Gastrocnemius medialis (tissue), 4 donors: ENCODE data around the gene RRAS2. TPM values are rescaled to one million over a fixed set of nuclear protein-coding genes. Genes with fewer than 3 reads are reported as not detected.

ENCODE experiments used
- ATAC-seq, 2 donors: fragments of 150-250 bp; one replicate each; pipeline ENCODE4 v1.9.1; 2016
- DNase-seq, 2 donors: peaks; one replicate each; pipeline ENCODE4 v3.0.0-alpha.2; 2019
- H3K27ac ChIP-seq, 4 donors: fragments of 200-600 bp; sonication (generic); 1 replicate in 1 of 4; 2 replicates in 3 of 4; pipeline ENCODE4 v1.5.1; 2016 to 2018; ENCODE audit warnings: mild to moderate bottlenecking in 2 of 4, moderate library complexity in 1 of 4
- H3K27me3 ChIP-seq, 3 donors: fragments of 200-600 bp; sonication (generic) in 2 of 3; 1 replicate in 1 of 3; 2 replicates in 2 of 3; pipeline versions ENCODE4 v1.5.1 to v1.6.0; 2016 to 2019; ENCODE audit warnings: mild to moderate bottlenecking in 1 of 3, moderate library complexity in 1 of 3
- H3K36me3 ChIP-seq, 2 donors: fragments of 200-600 bp; sonication (generic) in 1 of 2; one replicate each; pipeline ENCODE4 v1.5.1; 2017 to 2018
- H3K4me1 ChIP-seq, 2 donors: fragments of 200-600 bp; sonication (generic) in 1 of 2; one replicate each; pipeline ENCODE4 v1.5.1; 2016 to 2017; ENCODE audit warnings: mild to moderate bottlenecking in 2 of 2
- H3K4me3 ChIP-seq, 4 donors: fragments of 200-600 bp; sonication (generic) in 3 of 4; 1 replicate in 1 of 4; 2 replicates in 3 of 4; pipeline ENCODE4 v1.5.1; 2016 to 2019; ENCODE audit warnings: mild to moderate bottlenecking in 2 of 4
- H3K9me3 ChIP-seq, 3 donors: fragments of 200-600 bp; sonication (generic) in 2 of 3; 1 replicate in 1 of 3; 2 replicates in 2 of 3; pipeline ENCODE4 v1.5.1; 2016 to 2019
- CTCF ChIP-seq, 5 experiments: fragments of 450-650 bp in 3 of 5; fragments of 200-600 bp in 2 of 5; sonication (generic) in 2 of 5; IDR thresholded peaks in 4 of 5; conservative IDR thresholded peaks in 1 of 5; 1 replicate in 4 of 5; 2 replicates in 1 of 5; pipeline ENCODE4 v1.5.1; 2016 to 2019; ENCODE audit warnings: antibody characterized with exemption in 5 of 5, mild to moderate bottlenecking in 3 of 5, moderate library complexity in 3 of 5
- POLR2A ChIP-seq, 2 donors: fragments of 450-650 bp; IDR thresholded peaks; one replicate each; pipeline ENCODE4 v1.6.1; 2017; ENCODE audit warnings: antibody characterized with exemption in 2 of 2, mild to moderate bottlenecking in 2 of 2, moderate library complexity in 2 of 2
- in situ Hi-C, 4 donors: fragments of 200-750 bp; cut with MboI; loops; one replicate each; pipeline versions ENCODE4 v1.15.0 to v1.8.0; 2017; ENCODE audit warnings: low sequenced_read_pairs in 4 of 4
- intact Hi-C: fragments of 100-400 bp; cut with DNase I; formaldehyde crosslinking; loops from one replicate; pipeline ENCODE4 v1.15.1; 2023; ENCODE audit warnings: low total_unique reads
- total RNA-seq, 4 donors: library from RNA; depleted of rRNA; stranded (reverse); fragments of >200 nt; gene quantifications; one replicate each; pipeline versions ENCODE4 v1.1.0 to v1.2.3, GENCODE V29; 2016

RRAS2 gene
- total RNA-seq, 4 donors from 2014 or later, result 52.8 to 81.9 (median 59.8) TPM

GRCh38 chr11:14330881-14331280, 28.1 kb downstream of the RRAS2 start:
- Histone ChIP-seq H3K27ac (no peak overlapping the region), H3K36me3 (no peaks in the 10 kb centered on the region), H3K4me1 (peaks cover 21 to 25% of the 10 kb centered on the region in 2 donors), H3K9me3 (no peaks in the 10 kb centered on the region), H3K4me3 (no peak overlapping the region), H3K27me3 (no peaks in the 10 kb centered on the region)
- no peak for DNase-seq
- intact Hi-C loops (no loop called here), in situ Hi-C loops (no loop called here)
- no peak for ATAC-seq
- no peak for TF ChIP-seq POLR2A (IDR thresholded peaks at IDR 0.05)
- TF ChIP-seq CTCF (IDR thresholded peaks at IDR 0.05 in 4 of 5, conservative IDR thresholded peaks at IDR 0.05 in 1 of 5), result no peak

- ATAC-seq, result no peak
- intact Hi-C loops, result no loop called here
These were observed 29.3 kb downstream of the RRAS2 start for GRCh38 chr11:14329702-14330101.

GRCh38 chr11:14327116-14327515, 31.9 kb downstream of the RRAS2 start:
- TF ChIP-seq POLR2A (IDR thresholded peaks at IDR 0.05) (no peak), CTCF (IDR thresholded peaks at IDR 0.05 in 4 of 5, conservative IDR thresholded peaks at IDR 0.05 in 1 of 5) (no peak)
- no peak overlapping the region for H3K4me3 ChIP-seq
- ATAC-seq, result no peak
- DNase-seq, result no peak
- H3K9me3 ChIP-seq, result no peaks in the 10 kb centered on the region
- in situ Hi-C loops (no loop called here), intact Hi-C loops (no loop called here)
- H3K27ac ChIP-seq, result no peak overlapping the region
- no peaks in the 10 kb centered on the region for H3K27me3 ChIP-seq
- no peaks in the 10 kb centered on the region for H3K36me3 ChIP-seq
- H3K4me1 ChIP-seq, result peaks cover 22 to 28% of the 10 kb centered on the region in 2 donors

More at GRCh38 chr11:14329702-14330101, 29.3 kb downstream of the RRAS2 start:
- Histone ChIP-seq H3K27me3 (no peaks in the 10 kb centered on the region), H3K4me3 (no peak overlapping the region), H3K27ac (no peak overlapping the region), H3K36me3 (no peaks in the 10 kb centered on the region), H3K4me1 (peaks cover 15 to 20% of the 10 kb centered on the region in 2 donors), H3K9me3 (no peaks in the 10 kb centered on the region)
- no peak for TF ChIP-seq CTCF (IDR thresholded peaks at IDR 0.05 in 4 of 5, conservative IDR thresholded peaks at IDR 0.05 in 1 of 5)
- no peak for TF ChIP-seq POLR2A (IDR thresholded peaks at IDR 0.05)
- DNase-seq, result no peak
- in situ Hi-C loops, result no loop called here

GRCh38 chr11:14323118-14323676, 35.8 kb downstream of the RRAS2 start:
- Histone ChIP-seq H3K27me3 (no peaks in the 10 kb centered on the region), H3K27ac (no peak overlapping the region), H3K9me3 (no peaks in the 10 kb centered on the region), H3K36me3 (no peaks in the 10 kb centered on the region), H3K4me3 (no peak overlapping the region), H3K4me1 (peaks cover 19 to 28% of the 10 kb centered on the region in 2 donors)
- DNase-seq (no peak), ATAC-seq (no peak)
- intact Hi-C loops, result no loop called here
- in situ Hi-C loops, result no loop called here
- TF ChIP-seq CTCF (IDR thresholded peaks at IDR 0.05 in 4 of 5, conservative IDR thresholded peaks at IDR 0.05 in 1 of 5) (no peak), POLR2A (IDR thresholded peaks at IDR 0.05) (no peak)

- intact Hi-C loops, result no loop called here
- no peak overlapping the region for H3K4me3 ChIP-seq
- no peak for ATAC-seq
- TF ChIP-seq POLR2A (IDR thresholded peaks at IDR 0.05) (no peak), CTCF (IDR thresholded peaks at IDR 0.05 in 4 of 5, conservative IDR thresholded peaks at IDR 0.05 in 1 of 5) (no peak)
- no peaks in the 10 kb centered on the region for H3K36me3 ChIP-seq
- no peaks in the 10 kb centered on the region for H3K9me3 ChIP-seq
- H3K27ac ChIP-seq, result no peak overlapping the region
- peaks cover 23 to 24% of the 10 kb centered on the region in 2 donors for H3K4me1 ChIP-seq
- H3K27me3 ChIP-seq, result no peaks in the 10 kb centered on the region
- DNase-seq, result no peak
- in situ Hi-C loops, result no loop called here
These were observed 36.5 kb downstream of the RRAS2 start for GRCh38 chr11:14322510-14322909.
